OCI-LY1 (cell line): ENCODE measurements around the gene CYB5R2.

Experiments used
- H2AFZ ChIP-seq: fragments of 200-600 bp; sonication (generic), shearing (Covaris generic); 2 replicates; pipeline ENCODE4 v1.6.0; 2014; ENCODE audit warnings: antibody characterized with exemption, mild to moderate bottlenecking, low read length
- H3F3A ChIP-seq: fragments of 200-600 bp; sonication (generic), shearing (Covaris generic); 2 replicates; pipeline ENCODE4 v1.6.0; 2014; ENCODE audit warnings: mild to moderate bottlenecking, antibody characterized with exemption, low read length, moderate library complexity; ENCODE audit not compliant: insufficient read depth
- H3K27ac ChIP-seq: fragments of 200-600 bp; sonication (generic); 2 replicates; pipeline ENCODE4 v1.5.1; 2014; ENCODE audit warnings: low read length, mixed run types, mild to moderate bottlenecking, low read depth; ENCODE audit not compliant: poor library complexity, severe bottlenecking
- H3K27me3 ChIP-seq: fragments of 200-600 bp; sonication (generic); 2 replicates; pipeline ENCODE4 v1.6.0; 2014; ENCODE audit warnings: antibody characterized with exemption, mild to moderate bottlenecking, low read length, moderate library complexity; ENCODE audit not compliant: insufficient read depth
- H3K36me3 ChIP-seq: fragments of 200-600 bp; sonication (generic); 2 replicates; pipeline ENCODE4 v1.6.1; 2014; ENCODE audit warnings: mild to moderate bottlenecking, antibody characterized with exemption, low read length, moderate library complexity, mixed read lengths; ENCODE audit not compliant: insufficient read depth
- H3K4me1 ChIP-seq: fragments of 200-600 bp; sonication (generic); 2 replicates; pipeline ENCODE4 v1.5.1; 2014; ENCODE audit warnings: mild to moderate bottlenecking, low read length, moderate library complexity; ENCODE audit not compliant: insufficient read depth, severe bottlenecking
- H3K4me2 ChIP-seq: fragments of 200-600 bp; sonication (generic), shearing (Covaris generic); 2 replicates; pipeline ENCODE4 v1.6.1; 2014; ENCODE audit warnings: low read length
- H3K4me3 ChIP-seq: fragments of 200-600 bp; sonication (generic); 2 replicates; pipeline ENCODE4 v1.5.1; 2014; ENCODE audit warnings: low read length, low read depth, mild to moderate bottlenecking, mixed read lengths; ENCODE audit not compliant: poor library complexity, severe bottlenecking
- H3K79me2 ChIP-seq: fragments of 200-600 bp; shearing (Covaris generic); 2 replicates; pipeline ENCODE4 v1.6.1; 2016; ENCODE audit warnings: mixed run types, low read length, mixed read lengths; ENCODE audit not compliant: insufficient read depth
- H3K9ac ChIP-seq: fragments of 200-600 bp; sonication (generic), shearing (Covaris generic); 2 replicates; pipeline ENCODE4 v1.6.1; 2014; ENCODE audit warnings: mild to moderate bottlenecking, low read length, mixed read lengths
- H3K9me2 ChIP-seq: fragments of 200-600 bp; sonication (generic), shearing (Covaris generic); 2 replicates; pipeline ENCODE4 v1.6.1; 2014; ENCODE audit warnings: low read depth, mild to moderate bottlenecking, low read length, mixed read lengths
- H3K9me3 ChIP-seq: fragments of 200-600 bp; shearing (Covaris generic); 2 replicates; pipeline ENCODE4 v1.6.1; 2014; ENCODE audit warnings: low read length, mixed read lengths
- H4K20me1 ChIP-seq: fragments of 200-600 bp; sonication (generic), shearing (Covaris generic); 2 replicates; pipeline ENCODE4 v1.6.0; 2016; ENCODE audit warnings: mild to moderate bottlenecking, low read length; ENCODE audit not compliant: insufficient read depth
- CTCF ChIP-seq: fragments of 200-600 bp; sonication (generic), shearing (Covaris generic); IDR thresholded peaks from 2 replicates; pipeline ENCODE4 v1.5.1; 2017; ENCODE audit warnings: mild to moderate bottlenecking, antibody characterized with exemption, low read length, moderate library complexity, mixed read lengths
- EZH2 ChIP-seq: fragments of 200-600 bp; sonication (generic), shearing (Covaris generic); IDR thresholded peaks from 2 replicates; pipeline ENCODE4 v1.8.0; 2017; ENCODE audit warnings: borderline replicate concordance, mixed run types, mild to moderate bottlenecking, antibody characterized with exemption, low read length, moderate library complexity, mixed read lengths

Gene CYB5R2

GRCh38 chr11:7617032-7617431 lies 56.3 kb downstream of the CYB5R2 start:
- Histone ChIP-seq H3K27me3 (no peaks in the 10 kb centered on the region), H3F3A (no peaks in the 10 kb centered on the region), H3K9ac (no peak overlapping the region), H3K4me2 (no peak overlapping the region), H3K4me1 (no peaks in the 10 kb centered on the region), H2AFZ (no peak overlapping the region), H3K4me3 (no peak overlapping the region), H3K9me3 (no peaks in the 10 kb centered on the region), H3K79me2 (no peaks in the 10 kb centered on the region), H3K9me2 (no peaks in the 10 kb centered on the region), H3K27ac (no peak overlapping the region), H4K20me1 (no peaks in the 10 kb centered on the region), H3K36me3 (peaks cover 22% of the 10 kb centered on the region; the same call in 1 of the 2 replicates)
- TF ChIP-seq CTCF: no peak
- no peak for TF ChIP-seq EZH2
